K562 (cell line): ENCODE data around the gene ICAM3. TPM values are rescaled to one million over a fixed set of nuclear protein-coding genes. Genes with fewer than 3 reads are reported as not detected.

Source experiments
- AFF1 ChIP-seq, 2 experiments: fragments of 450-650 bp; IDR thresholded peaks; 2 replicates each; pipeline ENCODE4 v1.6.1; 2018; ENCODE audit warnings: mild to moderate bottlenecking in 2 of 2, low read depth in 1 of 2; ENCODE audit not compliant: partially characterized antibody in 2 of 2
- ATF7 ChIP-seq: fragments of 450-650 bp; IDR thresholded peaks from 2 replicates; pipeline ENCODE4 v1.7.1; 2014; ENCODE audit warnings: mild to moderate bottlenecking, moderate library complexity
- CAMTA2 ChIP-seq: fragments of 250-450 bp; sonication (Bioruptor Pico); conservative IDR thresholded peaks from 2 replicates; pipeline ENCODE4 v1.5.1; 2022
- E2F1 ChIP-seq: sonication (generic); formaldehyde crosslinking; IDR thresholded peaks from 2 replicates; pipeline ENCODE4 v1.8.1; 2023; ENCODE audit warnings: mild to moderate bottlenecking, missing genetic modification reagents, moderate library complexity
- ERF ChIP-seq: fragments of 450-650 bp; formaldehyde crosslinking; IDR thresholded peaks from 2 replicates; pipeline ENCODE4 v1.4.0; 2020; ENCODE audit warnings: mild to moderate bottlenecking, mixed read lengths
- ESRRA ChIP-seq: fragments of 450-650 bp; IDR thresholded peaks from 2 replicates; pipeline ENCODE4 v1.6.1; 2014; ENCODE audit warnings: low read depth, mild to moderate bottlenecking, moderate library complexity, borderline replicate concordance
- KDM5B ChIP-seq: fragments of 200-600 bp; sonication (generic); IDR thresholded peaks from 2 replicates; pipeline ENCODE4 v1.6.1; 2012; ENCODE audit warnings: low read depth, mild to moderate bottlenecking, moderate library complexity, low read length, control low read depth, inconsistent platforms; ENCODE audit not compliant: insufficient replicate concordance
- NR0B1 ChIP-seq: fragments of 450-650 bp; IDR thresholded peaks from one replicate; pipeline ENCODE4 v1.6.1; 2018; ENCODE audit warnings: mild to moderate bottlenecking, moderate library complexity; ENCODE audit not compliant: partially characterized antibody
- NRF1 ChIP-seq, 2 experiments: fragments of 450-650 bp; IDR thresholded peaks in 1 of 2; conservative IDR thresholded peaks in 1 of 2; 2 replicates each; pipeline ENCODE4 v1.6.1; 2014; ENCODE audit warnings: mild to moderate bottlenecking in 2 of 2
- PKNOX1 ChIP-seq: fragments of 450-650 bp; IDR thresholded peaks from 2 replicates; pipeline ENCODE4 v1.6.1; 2016
- ZNF280B ChIP-seq: fragments of 250-450 bp; sonication (Bioruptor Pico); IDR thresholded peaks from 2 replicates; pipeline ENCODE4 v1.5.1; 2021; ENCODE audit warnings: mild to moderate bottlenecking
- ZNF511 ChIP-seq: sonication (generic); formaldehyde crosslinking; IDR thresholded peaks from 2 replicates; pipeline ENCODE4 v1.8.0; 2022; ENCODE audit warnings: mild to moderate bottlenecking, missing genetic modification reagents
- ZNF583 ChIP-seq: fragments of 250-450 bp; sonication (Bioruptor Pico); IDR thresholded peaks from 2 replicates; pipeline ENCODE4 v1.4.0; 2020
- polyA plus RNA-seq, 8 experiments: library from polyadenylated mRNA; depleted of rRNA in 4 of 8; stranded (reverse) in 5 of 8; unstranded in 3 of 8; fragments of >200 nt; fragmentation: Nextera tagmentation in 2 of 8; fragmentation: Illumina TruSeq in 1 of 8; extraction: Ambion mirVana in 2 of 8; extraction: Trizol in 1 of 8; gene quantifications; 2 replicates each; pipeline versions ENCODE4 v1.2.1 to v1.2.3, GENCODE V29; 2011 to 2014; ENCODE audit warnings: inconsistent platforms in 1 of 8, missing spikeins in 1 of 8
- total RNA-seq, 7 experiments: library from RNA; depleted of rRNA in 6 of 7; stranded (reverse); fragments of >200 nt in 6 of 7; fragmentation: Illumina TruSeq in 2 of 7; extraction: Trizol in 2 of 7; gene quantifications; 2 replicates each; pipeline versions ENCODE4 v1.2.1 to v1.2.3, GENCODE V29; 2011 to 2021; ENCODE audit warnings: low replicate concordance in 1 of 7

The ICAM3 gene
- total and polyA plus RNA-seq, 9 of the 15 experiments (the other 6 are each of a cell fraction or from before 2014, with no cell fraction given), result 6.5 to 39.5 (median 24.2) TPM

GRCh38 chr19:10286803-10287737, 52.4 kb downstream of the ICAM3 start, which contains the start of gene ICAM4 (continued):
- TF ChIP-seq AFF1 (IDR thresholded peaks at IDR 0.05; ENCODE audit: low read depth in 1 of 2, partially characterized antibody in 2 of 2) (peak in 1 of 2 experiments; percentile 25), ATF7 (no peak; the same call in 1 of the 2 replicates), CAMTA2 (0 out of 2 replicates have a peak, but pooled peaks have one; percentile 61), ZNF280B (CRISPR knock-in tag) (peak; percentile 74; the same call in 1 of the 2 replicates), ZNF511 (CRISPR knock-in tag) (peak; percentile 82), KDM5B (peak; percentile 23), ERF (CRISPR knock-in tag) (peak; percentile 74; the same call in 1 of the 2 replicates), ESRRA (peak; percentile 21), PKNOX1 (peak; percentile 37; the same call in 1 of the 2 replicates), NR0B1 (no peak), ZNF583 (CRISPR knock-in tag) (peak; percentile 15; the same call in 1 of the 2 replicates), NRF1 (conservative IDR thresholded peaks at IDR 0.05 in 1 of 2, IDR thresholded peaks at IDR 0.05 in 1 of 2) (peak; percentile 81 to 83), E2F1 (CRISPR knock-in tag) (0 out of 2 replicates have a peak, but pooled peaks have one; percentile 24)
